GM23338 (cell line): ENCODE data around the gene DYNC1LI2. TPM values are rescaled to one million over a fixed set of nuclear protein-coding genes. Genes with fewer than 3 reads are reported as not detected.
"Not testable (repeated sequence)": the region's sequence is repeated elsewhere in the genome, so short reads cannot be mapped to it uniquely, and the experiment has no call there.

Source experiments
- ATAC-seq: fragments of 200-7000 bp; cut with Tn5 transposase; 3 replicates; pipeline ENCODE4 v1.9.1; 2020
- DNase-seq: peaks from one replicate; pipeline ENCODE4 v3.0.0-alpha.2; 2015; ENCODE audit warnings: low spot score
- H2AFZ ChIP-seq: fragments of 200-600 bp; sonication (generic); 2 replicates; pipeline ENCODE4 v1.8.0; 2016; ENCODE audit warnings: antibody characterized with exemption, mild to moderate bottlenecking, moderate library complexity
- H3F3A ChIP-seq: fragments of 200-600 bp; sonication (generic); replicated peaks from 2 replicates; pipeline ENCODE4 v1.8.0; 2017; ENCODE audit warnings: antibody characterized with exemption, mixed run types, low read depth
- H3K27ac ChIP-seq: fragments of 200-600 bp; sonication (generic); 2 replicates; pipeline ENCODE4 v1.6.1; 2016; ENCODE audit warnings: low read depth
- H3K27me3 ChIP-seq: fragments of 200-600 bp; sonication (generic); 2 replicates; pipeline ENCODE4 v1.8.0; 2016; ENCODE audit warnings: mild to moderate bottlenecking, mixed run types, moderate library complexity; ENCODE audit not compliant: insufficient read depth
- H3K36me3 ChIP-seq: fragments of 200-600 bp; sonication (generic); 2 replicates; pipeline ENCODE4 v1.8.0; 2016; ENCODE audit warnings: mild to moderate bottlenecking; ENCODE audit not compliant: insufficient read depth
- H3K4me1 ChIP-seq: fragments of 200-600 bp; sonication (generic); 2 replicates; pipeline ENCODE4 v1.8.0; 2016; ENCODE audit warnings: mild to moderate bottlenecking, moderate library complexity; ENCODE audit not compliant: insufficient read depth
- H3K4me2 ChIP-seq: fragments of 200-600 bp; sonication (generic); 2 replicates; pipeline ENCODE4 v1.7.1; 2017; ENCODE audit warnings: mixed run types
- H3K4me3 ChIP-seq: fragments of 200-600 bp; sonication (generic); 2 replicates; pipeline ENCODE4 v1.6.1; 2016; ENCODE audit warnings: mixed run types
- H3K79me2 ChIP-seq: fragments of 200-600 bp; sonication (generic); replicated peaks from 2 replicates; pipeline ENCODE4 v1.8.0; 2017; ENCODE audit warnings: mild to moderate bottlenecking; ENCODE audit not compliant: insufficient read depth
- H3K9me2 ChIP-seq: fragments of 200-600 bp; sonication (generic); 2 replicates; pipeline ENCODE4 v1.8.0; 2017; ENCODE audit not compliant: insufficient read depth
- H4K20me1 ChIP-seq: fragments of 200-600 bp; sonication (generic); replicated peaks from 2 replicates; pipeline ENCODE4 v1.8.0; 2017; ENCODE audit warnings: mild to moderate bottlenecking; ENCODE audit not compliant: insufficient read depth
- H3K27ac Mint-ChIP-seq: 2 replicates; pipeline ENCODE4 v1.8.0; 2020; ENCODE audit warnings: inconsistent platforms, mild to moderate bottlenecking, moderate library complexity, mixed read lengths
- H3K27me3 Mint-ChIP-seq: 3 replicates; pipeline ENCODE4 v1.8.0; 2022; ENCODE audit warnings: low read depth, mild to moderate bottlenecking, moderate library complexity, mixed read lengths, inconsistent platforms; ENCODE audit not compliant: insufficient read depth, poor library complexity
- H3K36me3 Mint-ChIP-seq: 3 replicates; pipeline ENCODE4 v1.8.0; 2021; ENCODE audit warnings: low read depth, mild to moderate bottlenecking, inconsistent platforms, moderate library complexity, mixed read lengths
- H3K4me1 Mint-ChIP-seq: 3 replicates; pipeline ENCODE4 v1.8.0; 2020; ENCODE audit warnings: mild to moderate bottlenecking, inconsistent platforms, mixed read lengths
- H3K4me3 Mint-ChIP-seq: 3 replicates; pipeline ENCODE4 v1.8.0; 2021; ENCODE audit warnings: moderate library complexity, mild to moderate bottlenecking, inconsistent platforms, mixed read lengths
- H3K9me3 Mint-ChIP-seq: 3 replicates; pipeline ENCODE4 v1.8.0; 2020; ENCODE audit warnings: moderate library complexity, mild to moderate bottlenecking, inconsistent platforms, mixed read lengths
- CREB1 ChIP-seq: fragments of 250-450 bp; sonication (Bioruptor Pico); IDR thresholded peaks from 2 replicates; pipeline ENCODE4 v1.5.0; 2020; ENCODE audit warnings: low read depth, mild to moderate bottlenecking, moderate library complexity
- CTCF ChIP-seq, 2 experiments: fragments of 200-600 bp in 1 of 2; sonication (generic) in 1 of 2; conservative IDR thresholded peaks; 2 replicates each; pipeline versions ENCODE4 v1.5.1 to v1.6.1; 2016 to 2017; ENCODE audit warnings: antibody characterized with exemption in 2 of 2, low read depth in 2 of 2, mild to moderate bottlenecking in 2 of 2, moderate library complexity in 1 of 2
- EZH2 ChIP-seq: fragments of 200-600 bp; sonication (generic); IDR thresholded peaks from one replicate; pipeline ENCODE4 v1.8.0; 2017; ENCODE audit warnings: antibody characterized with exemption, mild to moderate bottlenecking, low read depth; ENCODE audit not compliant: unreplicated experiment
- EZH2phosphoT487 ChIP-seq: fragments of 200-600 bp; sonication (generic); IDR thresholded peaks from one replicate; pipeline ENCODE4 v1.8.1; 2018; ENCODE audit warnings: antibody characterized with exemption; ENCODE audit not compliant: unreplicated experiment
- JUNB ChIP-seq: IDR thresholded peaks from one replicate; pipeline ENCODE4 v1.6.1; 2016; ENCODE audit warnings: antibody characterized with exemption; ENCODE audit not compliant: unreplicated experiment
- NANOG ChIP-seq: IDR thresholded peaks from 2 replicates; pipeline ENCODE4 v1.6.1; 2016; ENCODE audit warnings: antibody characterized with exemption, borderline replicate concordance
- POLR2AphosphoS5 ChIP-seq: IDR thresholded peaks from 2 replicates; pipeline ENCODE4 v1.6.1; 2016; ENCODE audit warnings: antibody characterized with exemption, low read depth
- STAT1 ChIP-seq: IDR thresholded peaks from one replicate; pipeline ENCODE4 v1.6.1; 2016; ENCODE audit warnings: antibody characterized with exemption; ENCODE audit not compliant: unreplicated experiment
- ZNF114 ChIP-seq: fragments of 250-450 bp; sonication (Bioruptor Pico); IDR thresholded peaks from 2 replicates; pipeline ENCODE4 v1.5.0; 2020; ENCODE audit warnings: mild to moderate bottlenecking, moderate library complexity
- polyA plus RNA-seq: library from polyadenylated mRNA; unstranded; fragments of >200 nt; fragmentation: Nextera tagmentation; extraction: Ambion mirVana; gene quantifications from 2 replicates; pipeline ENCODE4 v1.2.1, GENCODE V29; 2016
- total RNA-seq: library from RNA; depleted of rRNA; stranded (reverse); fragments of >200 nt; shearing (Covaris generic); gene quantifications from 2 replicates; pipeline ENCODE4 v1.2.3, GENCODE V29; 2014
- TF ChIP-seq, protein P1 (sequence below): IDR thresholded peaks from one replicate; pipeline ENCODE4 v1.6.1; 2018; ENCODE audit warnings: antibody characterized with exemption; ENCODE audit not compliant: unreplicated experiment

The DYNC1LI2 gene
- total and polyA plus RNA-seq, 2 experiments from 2014 or later = 73.9 to 85.9 TPM

DNA sequence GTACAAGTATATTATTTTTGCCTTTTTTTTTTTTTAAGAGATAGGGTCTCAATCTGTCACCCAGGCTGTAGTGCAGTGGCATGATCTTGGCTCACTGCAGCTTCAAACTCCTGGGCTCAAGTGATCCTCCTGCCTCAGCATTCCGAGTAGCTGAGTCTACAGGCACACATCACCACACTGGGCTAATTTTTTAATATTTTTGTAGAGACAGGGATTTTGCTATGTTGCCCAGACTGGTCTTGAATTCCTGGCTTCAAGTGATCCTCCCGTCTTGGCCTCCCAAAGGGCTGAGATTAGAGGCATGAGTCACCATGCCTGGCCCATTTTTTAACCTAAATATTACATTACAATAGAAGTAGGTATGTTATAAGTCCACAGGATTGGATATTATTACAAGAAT is 46.8 kb upstream of the DYNC1LI2 start (continued):
- no peak for TF ChIP-seq STAT1
- TF ChIP-seq, protein P1, sequence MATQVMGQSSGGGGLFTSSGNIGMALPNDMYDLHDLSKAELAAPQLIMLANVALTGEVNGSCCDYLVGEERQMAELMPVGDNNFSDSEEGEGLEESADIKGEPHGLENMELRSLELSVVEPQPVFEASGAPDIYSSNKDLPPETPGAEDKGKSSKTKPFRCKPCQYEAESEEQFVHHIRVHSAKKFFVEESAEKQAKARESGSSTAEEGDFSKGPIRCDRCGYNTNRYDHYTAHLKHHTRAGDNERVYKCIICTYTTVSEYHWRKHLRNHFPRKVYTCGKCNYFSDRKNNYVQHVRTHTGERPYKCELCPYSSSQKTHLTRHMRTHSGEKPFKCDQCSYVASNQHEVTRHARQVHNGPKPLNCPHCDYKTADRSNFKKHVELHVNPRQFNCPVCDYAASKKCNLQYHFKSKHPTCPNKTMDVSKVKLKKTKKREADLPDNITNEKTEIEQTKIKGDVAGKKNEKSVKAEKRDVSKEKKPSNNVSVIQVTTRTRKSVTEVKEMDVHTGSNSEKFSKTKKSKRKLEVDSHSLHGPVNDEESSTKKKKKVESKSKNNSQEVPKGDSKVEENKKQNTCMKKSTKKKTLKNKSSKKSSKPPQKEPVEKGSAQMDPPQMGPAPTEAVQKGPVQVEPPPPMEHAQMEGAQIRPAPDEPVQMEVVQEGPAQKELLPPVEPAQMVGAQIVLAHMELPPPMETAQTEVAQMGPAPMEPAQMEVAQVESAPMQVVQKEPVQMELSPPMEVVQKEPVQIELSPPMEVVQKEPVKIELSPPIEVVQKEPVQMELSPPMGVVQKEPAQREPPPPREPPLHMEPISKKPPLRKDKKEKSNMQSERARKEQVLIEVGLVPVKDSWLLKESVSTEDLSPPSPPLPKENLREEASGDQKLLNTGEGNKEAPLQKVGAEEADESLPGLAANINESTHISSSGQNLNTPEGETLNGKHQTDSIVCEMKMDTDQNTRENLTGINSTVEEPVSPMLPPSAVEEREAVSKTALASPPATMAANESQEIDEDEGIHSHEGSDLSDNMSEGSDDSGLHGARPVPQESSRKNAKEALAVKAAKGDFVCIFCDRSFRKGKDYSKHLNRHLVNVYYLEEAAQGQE = no peak

DNA sequence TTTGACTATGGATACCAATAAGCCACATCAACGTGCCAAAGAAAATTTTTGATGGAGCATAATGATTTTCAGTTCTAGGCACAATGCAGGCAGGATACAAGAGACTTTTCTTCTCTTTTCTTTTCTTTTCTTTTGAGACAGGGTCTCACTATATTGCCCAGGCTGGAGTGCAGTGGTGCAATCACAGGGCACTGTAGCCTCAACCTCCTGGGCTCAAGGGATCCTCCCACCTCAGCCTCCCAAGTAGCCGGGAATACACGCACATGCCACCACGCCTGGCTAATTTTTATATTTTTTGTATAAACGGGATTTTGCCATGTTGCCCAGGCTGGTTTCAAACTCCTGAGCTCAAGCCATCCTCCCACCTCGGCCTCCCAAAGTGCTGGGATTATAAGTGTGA is 42.6 kb upstream of the DYNC1LI2 start:
- not testable (repeated sequence) for H3F3A ChIP-seq, ATAC-seq, H4K20me1 ChIP-seq, H3K4me3 Mint-ChIP-seq, H3K9me2 ChIP-seq, H3K4me1 Mint-ChIP-seq, H3K9me3 Mint-ChIP-seq, H3K4me3 ChIP-seq, H3K27me3 Mint-ChIP-seq, H3K4me2 ChIP-seq, H3K4me1 ChIP-seq, H3K36me3 Mint-ChIP-seq, H3K36me3 ChIP-seq, DNase-seq, H3K27me3 ChIP-seq, H3K27ac ChIP-seq, H3K27ac Mint-ChIP-seq, H2AFZ ChIP-seq, H3K79me2 ChIP-seq

- Mint-ChIP-seq H3K36me3 (no peaks in the 10 kb centered on the region), H3K9me3 (no peaks in the 10 kb centered on the region), H3K27ac (no peak overlapping the region), H3K4me3 (no peak overlapping the region), H3K27me3 (no peaks in the 10 kb centered on the region), H3K4me1 (no peaks in the 10 kb centered on the region)
- Histone ChIP-seq H4K20me1 (no peaks in the 10 kb centered on the region), H3K27ac (no peak overlapping the region), H2AFZ (no peak overlapping the region), H3K4me1 (no peaks in the 10 kb centered on the region), H3K27me3 (no peaks in the 10 kb centered on the region), H3K36me3 (no peaks in the 10 kb centered on the region), H3F3A (no peaks in the 10 kb centered on the region), H3K4me3 (no peak overlapping the region), H3K4me2 (no peak overlapping the region), H3K79me2 (no peaks in the 10 kb centered on the region), H3K9me2 (no peaks in the 10 kb centered on the region)
- ATAC-seq (no peak), DNase-seq (no peak)
- TF ChIP-seq POLR2AphosphoS5 = no peak
These were observed 38.8 kb upstream of the DYNC1LI2 start for GRCh38 chr16:66790130-66790733.

- Histone ChIP-seq H2AFZ (no peak overlapping the region), H3K27ac (no peak overlapping the region), H3K27me3 (no peaks in the 10 kb centered on the region), H3K4me3 (no peak overlapping the region), H4K20me1 (no peaks in the 10 kb centered on the region), H3F3A (no peaks in the 10 kb centered on the region), H3K9me2 (no peaks in the 10 kb centered on the region), H3K4me1 (no peaks in the 10 kb centered on the region), H3K36me3 (no peaks in the 10 kb centered on the region), H3K4me2 (no peak overlapping the region), H3K79me2 (no peaks in the 10 kb centered on the region)
- no peak overlapping the region for H3K4me3 Mint-ChIP-seq
- H3K36me3 Mint-ChIP-seq = no peaks in the 10 kb centered on the region
- no peak overlapping the region for H3K27ac Mint-ChIP-seq
- H3K9me3 Mint-ChIP-seq = no peaks in the 10 kb centered on the region
- no peak for DNase-seq
- H3K27me3 Mint-ChIP-seq = no peaks in the 10 kb centered on the region
- no peak for ATAC-seq
- no peaks in the 10 kb centered on the region for H3K4me1 Mint-ChIP-seq
- no peak for TF ChIP-seq JUNB
- TF ChIP-seq, protein P1 = no peak
- no peak for TF ChIP-seq CTCF (conservative IDR thresholded peaks at IDR 0.05; ENCODE audit: low read depth in 2 of 2)
- TF ChIP-seq NANOG = no peak
- TF ChIP-seq ZNF114 (CRISPR knock-in tag) = no peak
- no peak for TF ChIP-seq EZH2
- TF ChIP-seq EZH2phosphoT487 = no peak
- TF ChIP-seq CREB1 (CRISPR knock-in tag) = no peak
These were observed 36.0 kb upstream of the DYNC1LI2 start for GRCh38 chr16:66787427-66787826.
